Stimulated activated CD8-positive, alpha-beta memory T cell treated with anti-CD3 and anti-CD28 coated beads, Interleukin-4, amount 100 ng/mL, for 24 hours (primary cell): ENCODE results near the gene NSF.

ENCODE experiments used
- DNase-seq: peaks from one replicate; pipeline ENCODE4 v3.0.0-alpha.2; 2020; ENCODE audit warnings: low read depth

Gene NSF

DNA sequence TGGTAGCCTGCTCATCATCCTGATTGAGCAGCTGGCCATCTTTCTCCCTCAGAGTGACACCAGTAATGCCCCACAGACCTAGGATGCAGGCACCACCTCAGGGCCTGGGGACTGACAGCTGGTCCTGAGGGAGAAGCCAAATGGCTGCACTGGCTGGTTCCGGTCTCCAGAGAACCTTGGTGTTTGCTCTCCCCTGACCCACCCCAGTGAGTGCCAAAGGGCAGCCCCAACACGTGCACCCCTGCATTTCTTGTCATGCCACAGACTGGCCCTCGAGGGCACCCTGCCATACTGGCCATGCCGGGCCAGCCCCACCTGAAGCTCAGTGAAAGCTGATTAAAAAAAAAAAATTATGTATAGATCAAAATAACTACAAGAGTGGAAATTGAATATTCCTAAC is 127.5 kb downstream of the NSF start:
- DNase-seq: no peak

- no peak for DNase-seq
Measured at GRCh38 chr17:46719891-46720290, 129.4 kb downstream of the NSF start.

DNA sequence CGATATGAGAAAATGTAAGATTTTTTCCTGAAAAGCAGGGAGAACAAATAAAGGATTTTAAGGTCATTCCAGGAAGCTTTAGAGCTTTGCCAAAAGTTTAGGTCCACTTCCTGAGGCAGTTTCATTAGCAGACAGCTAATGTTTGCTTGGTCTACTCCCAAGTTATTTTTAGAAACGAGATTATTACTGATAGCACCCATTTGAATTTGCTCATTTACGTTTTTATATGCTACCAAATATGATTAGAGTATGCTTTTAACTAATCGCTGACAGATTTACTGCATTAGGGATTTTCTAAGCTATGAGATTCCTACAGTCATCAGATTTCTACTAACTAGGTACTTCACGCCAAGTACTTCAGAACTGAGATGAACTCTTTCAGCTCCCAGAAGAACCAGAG is 129.9 kb downstream of the NSF start:
- DNase-seq: no peak

DNA sequence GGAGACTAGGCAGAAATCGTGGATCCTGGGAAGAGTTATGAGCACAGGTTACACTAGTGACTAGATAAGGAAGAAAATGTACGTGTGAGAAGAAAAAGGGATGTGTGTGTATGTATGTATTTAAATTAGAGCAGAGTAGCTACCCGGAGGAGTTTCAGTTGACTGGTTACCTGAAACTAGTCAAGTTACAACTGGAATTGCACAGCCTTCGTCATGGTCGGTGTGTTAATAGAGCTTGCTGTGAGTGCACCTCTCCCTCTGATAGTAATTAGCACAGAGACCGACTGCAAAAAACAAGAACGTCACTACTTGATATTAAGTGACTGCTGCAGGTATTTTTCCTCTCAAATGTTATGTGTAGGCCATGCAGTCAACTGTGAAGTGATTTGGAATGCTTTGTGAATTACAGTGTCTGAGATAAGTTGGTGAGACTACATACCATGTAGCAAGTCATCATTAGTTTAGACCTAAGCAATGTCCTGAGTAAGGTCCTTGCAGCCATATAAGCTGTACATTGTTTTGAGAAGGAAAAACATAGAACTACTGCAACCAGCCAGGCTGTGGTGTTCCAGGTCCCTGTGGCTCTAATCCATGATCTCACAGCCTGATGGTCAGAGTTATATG is 132.3 kb downstream of the NSF start:
- no peak for DNase-seq

DNA sequence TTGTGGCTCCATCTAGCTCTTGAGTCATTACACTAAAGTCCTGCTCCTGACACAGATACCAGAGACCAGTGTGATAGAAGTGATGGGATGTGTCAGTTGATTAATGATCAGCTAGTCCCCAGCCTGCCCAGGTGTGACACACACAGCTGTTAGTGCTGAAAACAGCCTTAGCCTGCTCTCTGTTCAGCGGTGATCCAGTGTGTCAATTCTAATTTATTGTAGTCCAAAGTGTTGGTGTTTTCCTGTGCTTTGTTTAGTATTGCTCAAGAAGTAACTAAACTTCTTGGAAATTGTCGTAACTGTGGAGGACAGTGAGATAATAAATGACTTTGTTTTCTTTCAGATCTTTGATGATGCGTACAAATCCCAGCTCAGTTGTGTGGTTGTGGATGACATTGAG is 135.7 kb downstream of the NSF start:
- DNase-seq: no peak

- DNase-seq: no peak
Measured at GRCh38 chr17:46727572-46728348, 137.3 kb downstream of the NSF start.

DNA sequence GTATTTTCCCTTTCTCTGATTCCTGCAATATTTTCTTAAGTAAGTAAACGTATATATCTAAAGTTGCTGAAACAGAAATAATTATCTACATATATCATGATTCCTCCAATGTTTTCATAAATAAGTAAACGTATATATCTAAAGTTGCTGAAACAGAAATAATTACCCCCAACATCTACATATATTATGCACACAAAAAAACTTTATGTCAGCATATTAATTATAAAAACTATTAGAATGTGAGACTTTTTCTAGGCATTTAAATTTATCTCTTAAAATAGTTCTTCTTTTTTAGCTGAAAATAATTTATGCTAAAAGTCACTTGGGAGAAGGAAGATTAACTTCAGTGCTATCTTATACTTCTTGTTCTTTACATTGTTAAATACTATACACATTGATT is 139.6 kb downstream of the NSF start:
- no peak for DNase-seq

- no peak for DNase-seq
Measured at GRCh38 chr17:46730679-46731078, 140.2 kb downstream of the NSF start.

- DNase-seq: no peak
Measured at GRCh38 chr17:46732160-46732559, 141.7 kb downstream of the NSF start.

DNA sequence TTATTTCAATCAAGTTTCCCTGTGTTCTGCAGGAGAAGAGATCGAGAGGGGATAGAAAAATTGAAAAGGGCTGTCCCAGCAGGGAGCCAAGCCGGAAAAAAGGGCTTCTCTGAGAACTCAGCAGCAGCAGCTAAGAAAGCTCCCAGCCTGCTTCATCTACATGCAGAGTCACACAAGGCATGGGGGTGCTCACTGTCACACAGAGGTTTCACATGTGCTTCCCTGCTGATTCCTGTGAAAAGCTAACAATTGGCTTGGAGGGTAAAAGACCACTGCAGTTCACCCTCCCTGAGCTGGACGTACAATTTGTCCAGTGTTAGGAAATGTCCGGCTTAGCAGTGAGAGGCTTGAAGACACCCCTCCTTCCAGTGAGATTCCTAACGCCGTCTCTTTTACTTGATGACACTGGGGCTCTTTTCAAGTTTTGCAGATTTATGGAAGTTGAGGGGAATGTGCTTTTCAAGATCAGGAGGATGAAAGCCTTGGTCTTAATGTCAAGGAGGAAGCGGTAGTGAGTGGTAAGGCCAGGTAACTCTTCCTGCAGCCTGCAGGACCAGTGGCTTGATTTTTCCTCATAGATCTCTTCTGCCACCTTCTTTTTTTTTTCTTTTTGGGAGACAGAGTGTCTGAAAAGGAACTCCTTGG is 142.4 kb downstream of the NSF start:
- DNase-seq: no peak

DNA sequence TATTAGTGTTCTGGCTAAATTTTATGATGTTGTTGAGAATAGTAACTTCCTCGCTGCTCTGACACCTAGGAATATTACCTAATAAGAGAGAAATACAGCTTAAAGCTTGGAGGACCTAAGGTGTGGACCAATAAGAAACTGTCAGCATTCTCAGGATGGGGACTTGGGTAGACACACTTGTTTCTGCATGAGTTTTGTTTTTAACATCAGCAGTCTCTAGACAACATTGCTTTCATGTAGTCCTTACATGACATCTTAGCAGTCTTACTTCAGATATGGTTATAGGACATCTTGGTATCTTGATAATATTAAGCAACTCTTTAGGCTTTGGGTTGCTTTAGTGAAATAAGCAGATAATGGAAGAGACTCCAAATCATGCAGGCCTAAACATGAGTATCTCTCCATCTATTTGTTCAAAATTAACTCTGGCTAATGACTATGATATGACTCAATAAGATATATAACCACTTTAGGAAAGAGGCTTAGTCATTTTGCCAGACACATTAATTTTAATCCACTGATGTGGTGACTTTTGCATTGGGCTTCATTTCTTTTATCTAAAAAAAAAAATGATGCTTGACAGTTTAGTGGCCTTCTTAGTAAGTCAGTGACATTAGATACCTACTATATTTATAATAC is 143.5 kb downstream of the NSF start:
- DNase-seq: no peak

DNA sequence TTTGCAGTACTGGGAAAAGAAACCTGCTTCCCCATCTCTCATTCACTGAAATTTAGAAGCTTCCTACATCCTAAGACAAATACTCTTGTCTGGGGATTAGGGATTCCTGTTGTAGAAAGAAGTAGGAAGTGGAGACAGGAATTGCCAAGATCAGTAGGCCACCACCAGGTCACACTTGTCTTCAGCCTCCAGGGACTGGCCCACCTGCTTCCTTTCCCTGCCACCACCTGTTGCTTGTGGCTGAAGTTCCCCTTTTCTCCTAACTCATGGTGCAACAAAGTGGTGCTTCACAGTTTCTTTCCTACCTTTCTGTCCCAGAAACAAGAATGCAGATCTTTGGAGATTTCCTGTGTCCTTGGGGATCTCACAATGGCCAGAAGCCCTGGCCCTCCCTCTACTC is 145.6 kb downstream of the NSF start:
- no peak for DNase-seq

GRCh38 chr17:46737326-46737725 is 146.9 kb downstream of the NSF start:
- no peak for DNase-seq

DNA sequence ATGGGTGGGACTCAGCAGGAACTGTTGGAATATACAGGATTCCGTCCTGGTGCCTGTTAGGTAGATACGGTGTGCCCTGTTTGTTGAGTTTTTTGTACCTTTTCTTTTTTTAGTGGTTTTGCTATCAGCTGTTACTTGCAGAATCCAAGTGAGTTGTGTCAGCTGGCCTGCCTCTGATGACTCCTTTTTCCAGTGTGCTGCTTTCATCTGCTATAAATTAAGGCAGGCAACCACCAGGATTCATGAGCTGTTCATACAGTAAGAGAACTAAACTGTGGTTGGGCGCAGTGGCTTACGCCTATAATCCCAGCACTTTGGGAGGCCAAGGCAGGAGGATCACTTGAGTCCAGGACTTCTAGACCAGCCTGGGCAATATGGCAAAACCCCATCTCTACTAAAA is 148.1 kb downstream of the NSF start:
- DNase-seq: no peak

- DNase-seq: no peak
Measured at GRCh38 chr17:46739982-46740381, 149.5 kb downstream of the NSF start.

DNA sequence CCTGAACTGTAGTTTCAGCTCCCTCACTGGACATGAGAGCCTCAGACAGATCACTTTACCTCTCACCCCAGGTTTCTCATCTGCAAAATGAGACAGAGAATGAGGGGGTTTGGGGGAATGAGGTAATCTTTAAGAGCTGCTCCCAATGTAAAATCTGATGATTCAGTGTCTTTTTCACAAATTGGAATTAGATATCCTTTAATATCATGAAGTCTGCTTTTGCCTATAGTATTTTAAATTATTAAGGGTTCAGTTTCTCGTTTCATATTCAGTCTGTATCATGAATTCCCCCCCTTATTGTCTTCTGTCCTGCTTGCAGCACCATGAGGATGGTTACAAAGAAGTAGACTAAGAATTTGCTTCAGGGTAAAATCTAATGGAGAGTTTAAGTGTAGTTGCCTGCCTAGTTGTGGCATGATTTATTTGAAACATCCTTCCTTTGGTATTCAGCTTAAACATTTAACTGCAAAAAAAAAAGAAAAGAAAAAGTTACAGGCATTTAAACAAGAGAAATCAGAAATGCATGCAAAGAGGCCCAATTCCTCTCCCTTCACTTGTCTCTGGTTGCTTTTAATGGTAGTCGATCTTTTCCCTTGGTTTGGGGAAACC is 150.8 kb downstream of the NSF start:
- no peak for DNase-seq

DNA sequence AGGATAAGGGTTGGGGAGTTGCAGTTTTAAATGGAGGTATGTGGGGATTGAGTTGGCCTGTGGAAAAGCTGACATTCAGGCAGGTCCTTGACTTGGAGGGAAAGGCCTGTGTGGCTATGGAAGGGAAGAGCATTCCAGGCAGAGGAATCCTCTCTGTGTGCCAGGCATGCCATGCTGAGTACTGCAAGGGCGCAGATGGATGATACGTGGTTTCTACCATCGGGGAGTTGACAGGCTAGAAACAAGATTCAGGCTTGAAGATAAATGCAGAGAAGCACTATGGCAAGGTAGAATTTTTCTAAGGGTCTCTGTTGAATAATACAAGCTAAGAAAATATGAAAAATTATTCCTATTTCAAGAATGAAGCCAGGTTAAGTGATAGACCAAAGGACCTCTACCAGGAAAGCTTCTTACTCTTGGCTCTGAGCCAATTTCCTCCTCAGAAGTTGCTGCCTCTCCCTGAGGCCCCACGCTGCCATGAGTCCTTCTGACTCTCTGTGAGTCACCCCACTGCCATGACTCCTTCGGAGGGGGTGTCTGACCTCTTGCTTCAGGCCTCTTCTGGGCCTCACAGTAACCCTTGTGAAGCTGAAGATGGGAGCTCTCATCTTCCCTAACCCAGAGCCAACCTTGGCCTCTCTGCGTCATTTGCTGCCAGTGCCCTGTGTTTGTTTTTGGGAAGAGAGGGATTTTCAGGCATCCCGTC is 152.2 kb downstream of the NSF start:
- no peak for DNase-seq

DNA sequence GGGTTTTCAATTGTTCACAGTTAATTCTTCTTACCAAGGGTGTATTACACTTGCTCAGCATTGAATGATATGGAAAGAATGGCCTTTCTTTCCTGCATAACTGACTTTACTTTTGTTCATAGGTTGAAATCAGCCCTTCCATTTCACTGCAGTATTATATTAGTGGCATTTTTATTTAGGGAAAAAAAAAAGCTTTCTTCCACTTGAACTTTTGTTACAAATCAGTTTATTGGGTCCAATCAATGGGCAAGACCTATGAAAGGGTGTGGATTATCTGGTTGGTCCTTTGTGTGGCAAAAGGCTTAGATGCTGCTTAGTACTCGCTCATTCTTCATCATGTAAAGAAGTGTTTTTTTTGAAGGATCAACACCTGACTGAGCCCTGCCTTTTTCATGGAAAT is 154.0 kb downstream of the NSF start:
- DNase-seq: no peak

DNA sequence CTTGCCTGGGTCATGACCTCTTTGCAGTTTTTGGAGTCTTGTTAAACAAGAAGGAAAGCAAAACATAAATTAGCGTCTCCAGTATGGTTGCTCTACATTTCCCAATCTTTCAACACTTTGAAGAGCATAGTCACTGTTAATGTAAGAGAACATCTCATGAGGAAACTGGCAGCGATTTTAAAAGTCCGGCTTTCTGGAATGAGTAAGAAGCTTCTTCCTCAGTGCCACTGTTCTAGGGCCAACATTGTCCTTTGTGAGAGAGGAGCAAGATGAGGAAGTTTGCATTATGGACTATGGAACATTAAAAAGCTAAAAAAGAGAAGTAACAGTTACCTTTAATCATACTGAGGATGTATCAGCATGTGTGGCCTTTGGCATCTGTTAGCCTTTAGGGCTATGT is 154.9 kb downstream of the NSF start:
- no peak for DNase-seq

DNA sequence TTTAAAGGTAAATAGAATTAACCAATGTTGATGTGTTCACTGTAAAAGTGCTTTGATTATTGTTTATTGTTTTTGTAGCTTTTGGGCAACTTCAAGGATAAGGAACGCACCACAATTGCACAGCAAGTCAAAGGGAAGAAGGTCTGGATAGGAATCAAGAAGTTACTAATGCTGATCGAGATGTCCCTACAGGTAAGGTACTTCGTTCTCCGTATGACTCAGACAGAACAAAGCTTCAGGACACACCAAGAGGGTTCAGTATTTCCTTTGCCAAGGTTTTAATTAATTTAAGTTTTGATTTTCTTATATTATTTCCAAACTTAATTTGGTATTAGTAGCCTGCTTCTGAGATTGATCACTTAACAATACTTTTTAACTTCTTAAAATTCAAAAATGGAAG is 161.0 kb downstream of the NSF start:
- no peak for DNase-seq

DNA sequence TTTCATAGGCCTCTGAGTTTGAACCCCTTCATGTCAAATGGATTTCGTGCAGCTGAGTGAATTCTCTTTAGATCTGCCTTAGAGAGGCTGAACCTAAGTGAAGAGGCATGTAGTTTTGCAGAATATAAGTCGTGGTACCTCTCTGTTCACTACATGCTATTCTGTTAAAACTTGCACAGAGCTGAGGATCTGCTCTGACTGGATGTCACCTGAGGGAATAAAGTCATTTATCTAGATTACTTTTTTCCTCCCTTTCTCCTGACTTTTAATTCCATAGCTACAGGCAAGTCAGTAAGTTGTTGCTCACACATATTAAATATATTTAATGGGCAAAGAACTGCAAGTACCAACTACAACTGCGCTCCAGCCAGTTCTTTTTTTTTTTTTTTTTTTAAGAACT is 163.3 kb downstream of the NSF start:
- no peak for DNase-seq
